Fibroblast of skin of right quadriceps (primary cell): ENCODE data around the gene GALNT2.

Experiments
- DNase-seq: peaks from one replicate; pipeline ENCODE4 v3.0.0-alpha.2; 2013

The GALNT2 gene

DNA sequence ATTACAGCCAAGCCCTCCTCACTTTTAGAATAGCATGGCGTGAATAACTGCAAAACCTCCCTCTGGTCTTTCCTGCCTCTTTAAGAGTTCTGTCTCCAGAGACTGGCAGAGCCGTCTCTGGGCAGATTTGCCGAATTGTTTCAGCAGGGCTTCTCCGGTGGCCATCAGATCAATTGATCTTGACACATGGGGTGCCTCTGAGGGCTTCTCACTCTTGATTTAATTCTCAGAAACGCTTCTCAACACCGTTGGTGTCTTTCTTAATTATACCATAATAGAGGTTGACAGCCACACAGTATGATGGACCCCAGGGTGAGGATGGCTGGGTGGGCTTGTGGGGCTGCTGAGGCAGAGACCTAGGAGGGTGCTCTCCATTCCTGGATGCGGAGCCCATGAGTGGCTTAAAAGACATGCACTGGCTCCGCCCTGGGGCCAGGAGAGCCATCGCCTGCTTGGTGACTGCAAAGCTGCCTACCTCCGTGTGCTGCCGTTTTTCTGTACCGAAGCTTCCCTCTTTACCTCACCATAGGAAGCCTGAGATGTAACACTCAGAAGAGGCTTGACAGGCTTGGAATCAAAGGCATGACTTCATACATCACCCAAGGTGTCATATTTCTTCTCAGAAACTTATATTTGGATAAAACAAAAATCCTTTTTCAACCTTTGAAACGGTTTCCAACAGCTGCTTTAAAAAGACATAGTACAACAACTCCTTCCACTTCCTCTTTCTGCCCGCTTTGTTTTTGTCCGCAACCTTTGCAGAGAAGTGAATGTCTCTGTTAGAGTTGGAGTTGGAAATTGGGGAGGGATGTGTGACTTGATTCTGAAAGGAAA lies 82.9 kb downstream of the GALNT2 start:
- no peak for DNase-seq

DNA sequence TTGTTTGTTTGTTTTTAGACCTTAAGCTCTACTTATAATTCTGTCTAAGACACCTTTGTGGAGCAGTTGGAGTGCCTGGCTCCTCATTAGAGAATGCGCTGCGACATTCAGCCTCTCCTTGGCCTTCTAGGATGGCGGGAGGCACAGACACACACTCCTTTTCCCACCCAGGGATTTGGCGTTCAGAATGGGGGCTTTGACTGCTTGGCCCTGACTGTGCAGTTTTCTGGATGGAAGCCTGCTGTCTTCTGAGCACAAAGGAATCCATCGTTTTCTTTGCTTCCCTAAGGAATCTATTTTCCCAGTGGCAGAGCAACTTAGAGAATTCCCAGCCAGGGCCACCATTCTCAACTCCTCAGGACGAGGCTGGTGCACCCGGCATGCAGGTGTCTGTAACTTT lies 83.6 kb downstream of the GALNT2 start:
- no peak for DNase-seq

- DNase-seq, result no peak
Measured at GRCh38 chr1:230151924-230152468, 85.0 kb downstream of the GALNT2 start.

DNA sequence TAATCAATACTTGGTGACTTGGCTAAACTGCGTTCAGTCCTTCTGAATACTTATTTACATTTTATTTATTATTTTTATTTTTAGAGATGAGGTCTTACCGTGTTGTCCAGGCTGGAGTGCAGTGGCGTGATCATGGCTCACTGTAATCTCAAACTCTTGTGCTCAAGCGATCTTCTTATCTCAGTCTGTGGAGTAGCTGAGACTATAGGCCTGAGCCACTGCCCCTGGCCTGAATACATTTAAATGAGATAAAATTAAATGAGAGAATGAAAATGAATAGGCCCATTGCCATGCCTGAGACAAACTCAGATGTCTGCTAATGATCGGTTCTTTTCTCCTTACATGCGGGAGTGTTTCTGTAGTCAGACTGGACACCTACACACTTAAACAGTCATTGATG lies 86.0 kb downstream of the GALNT2 start:
- no peak for DNase-seq

GRCh38 chr1:230153641-230154296 lies 86.7 kb downstream of the GALNT2 start:
- DNase-seq, result no peak

DNA sequence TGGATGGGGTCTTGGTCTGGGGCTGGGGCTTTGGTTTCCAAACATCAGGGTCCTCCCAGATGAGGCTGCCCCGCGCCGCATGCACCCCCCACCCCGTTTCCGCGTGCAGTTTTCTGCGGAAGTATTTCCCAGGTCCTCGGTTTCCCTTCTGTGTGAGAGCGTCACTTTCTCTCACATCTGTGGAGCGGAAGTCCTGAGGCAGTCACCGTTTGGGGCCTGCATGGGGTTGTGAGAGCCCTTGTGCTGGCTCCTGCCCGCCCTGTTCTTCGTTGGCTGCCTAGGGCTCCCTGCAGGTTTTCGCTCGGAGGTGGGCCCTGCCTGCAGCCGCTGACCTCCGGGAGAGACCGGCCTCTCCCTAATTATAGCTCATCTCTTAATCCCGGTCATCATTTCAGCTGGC lies 88.0 kb downstream of the GALNT2 start:
- DNase-seq, result no peak

DNA sequence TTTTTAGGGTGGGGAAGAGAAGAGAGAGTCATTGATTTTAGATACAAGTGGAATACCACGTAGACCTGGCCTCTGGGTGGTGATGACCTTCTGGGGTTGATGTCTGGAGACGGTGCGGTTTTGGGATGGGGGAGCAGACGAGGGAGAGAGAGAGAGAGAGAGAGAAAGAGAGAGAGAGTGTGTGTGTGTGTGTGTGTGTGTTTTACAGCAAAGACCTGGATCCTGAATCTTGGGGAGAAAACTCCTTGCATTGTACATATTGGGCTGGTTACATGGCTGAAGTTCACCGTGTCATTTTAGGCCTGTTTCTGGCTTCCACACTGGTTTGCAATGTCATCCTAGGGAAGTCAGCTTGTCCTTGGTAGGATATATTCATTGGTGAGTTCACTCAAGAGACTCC lies 89.0 kb downstream of the GALNT2 start:
- no peak for DNase-seq

GRCh38 chr1:230156536-230156935 lies 89.5 kb downstream of the GALNT2 start:
- DNase-seq, result no peak

DNA sequence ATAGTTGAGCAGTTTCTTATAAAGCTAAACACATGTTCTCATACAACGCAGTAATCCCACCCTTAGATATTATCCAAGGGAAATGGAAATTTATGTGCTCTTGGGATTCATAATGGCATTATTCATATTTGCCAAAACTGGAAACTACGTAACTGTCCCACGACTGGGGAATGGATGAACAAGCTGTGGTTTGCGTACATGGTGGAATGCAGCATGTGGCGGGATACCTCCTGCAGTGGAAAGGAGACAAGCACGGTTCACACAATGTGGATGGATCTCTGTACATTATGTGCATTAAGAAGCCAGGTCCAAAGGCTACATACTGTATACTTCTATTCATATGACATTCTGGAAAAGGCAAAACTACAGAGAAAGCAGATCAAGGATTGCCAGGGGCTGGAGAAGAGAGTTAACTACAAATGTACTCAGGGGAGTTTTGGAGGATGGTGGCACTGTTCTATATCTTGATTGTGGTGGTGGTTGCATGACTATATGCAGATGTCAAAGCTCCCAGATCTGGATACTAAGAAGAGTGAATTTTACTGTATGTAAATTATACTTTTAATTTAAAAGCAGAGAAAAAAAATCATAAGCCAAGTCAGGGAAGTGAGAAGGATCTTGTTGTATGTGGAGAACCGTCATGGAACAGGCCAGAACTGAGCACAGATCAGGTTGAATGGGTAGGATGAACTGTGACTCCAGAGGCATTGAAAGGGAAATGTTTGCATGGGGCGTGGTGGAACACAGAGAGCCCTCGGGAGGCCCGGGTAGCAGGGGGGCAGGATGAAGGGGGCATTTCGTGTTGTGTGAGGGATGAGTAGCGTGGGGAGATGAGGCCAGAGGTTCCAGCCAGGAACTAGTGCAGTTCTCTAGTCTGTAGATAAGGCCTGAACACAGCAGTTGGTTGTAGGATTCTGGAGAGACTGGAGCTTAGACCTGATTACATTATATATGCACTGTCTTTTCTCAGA lies 90.7 kb downstream of the GALNT2 start:
- peak; percentile 53 for DNase-seq

- no peak for DNase-seq
Measured at GRCh38 chr1:230158415-230159291, 91.6 kb downstream of the GALNT2 start.

GRCh38 chr1:230159580-230159979 lies 92.5 kb downstream of the GALNT2 start:
- DNase-seq, result no peak

DNA sequence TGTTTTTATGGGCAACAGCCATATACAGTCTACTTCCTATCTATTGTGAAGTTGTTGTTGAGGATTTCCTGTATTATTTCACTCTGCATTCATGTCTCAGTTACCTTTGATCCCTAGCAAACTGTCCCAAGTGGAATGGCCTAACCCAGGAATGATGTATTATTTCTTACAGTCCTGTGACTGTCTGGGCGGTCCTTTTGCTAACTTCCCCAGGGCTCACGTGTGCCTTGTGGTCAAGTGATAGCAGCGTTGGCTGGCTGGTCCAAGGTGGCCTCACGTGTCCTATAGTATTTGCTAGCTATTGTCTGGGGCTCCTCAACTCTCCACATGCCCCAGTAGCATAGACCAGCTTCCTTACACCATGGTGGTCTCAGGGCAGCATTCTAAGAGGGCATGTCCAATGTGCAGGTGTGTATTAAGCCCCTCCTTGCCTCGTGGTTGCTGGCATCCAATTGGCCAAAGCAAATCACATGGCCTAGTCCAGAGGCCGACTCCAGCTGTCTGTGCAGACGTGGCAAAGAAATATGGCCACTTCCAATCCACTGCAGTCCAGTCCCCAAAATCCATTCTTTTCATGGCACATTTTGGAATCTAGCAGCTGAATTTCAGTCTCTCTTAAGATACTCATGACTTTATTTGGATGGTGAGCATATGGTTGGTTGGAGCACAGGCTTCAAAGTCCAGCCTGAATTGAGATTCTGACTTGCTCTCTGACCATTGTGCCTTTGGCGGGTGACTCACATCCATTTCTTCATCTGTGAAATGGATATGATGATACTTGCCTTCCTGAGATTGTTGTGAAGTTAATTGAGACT lies 94.1 kb downstream of the GALNT2 start:
- DNase-seq, result no peak

DNA sequence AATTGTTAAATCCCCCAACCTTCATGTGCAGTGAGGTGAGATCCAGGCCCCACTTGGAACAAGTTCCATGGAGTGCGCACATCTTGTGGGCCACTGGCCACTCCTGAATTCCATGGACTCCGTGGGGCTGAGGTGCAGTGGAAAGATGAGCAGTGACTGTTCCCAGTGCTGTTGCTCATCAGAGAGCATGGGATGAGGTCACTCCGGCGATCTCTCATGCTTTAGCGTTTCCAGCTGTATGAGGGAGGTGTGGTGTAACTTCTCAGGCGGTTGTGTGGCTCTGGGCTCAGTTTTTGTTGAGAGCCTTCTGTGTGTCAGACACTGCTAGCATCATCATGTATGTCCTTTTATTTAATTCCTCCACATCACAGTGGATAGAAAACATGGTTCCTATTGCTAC lies 96.2 kb downstream of the GALNT2 start:
- peak; percentile 79 for DNase-seq

GRCh38 chr1:230163719-230164118 lies 96.7 kb downstream of the GALNT2 start:
- DNase-seq, result no peak

DNA sequence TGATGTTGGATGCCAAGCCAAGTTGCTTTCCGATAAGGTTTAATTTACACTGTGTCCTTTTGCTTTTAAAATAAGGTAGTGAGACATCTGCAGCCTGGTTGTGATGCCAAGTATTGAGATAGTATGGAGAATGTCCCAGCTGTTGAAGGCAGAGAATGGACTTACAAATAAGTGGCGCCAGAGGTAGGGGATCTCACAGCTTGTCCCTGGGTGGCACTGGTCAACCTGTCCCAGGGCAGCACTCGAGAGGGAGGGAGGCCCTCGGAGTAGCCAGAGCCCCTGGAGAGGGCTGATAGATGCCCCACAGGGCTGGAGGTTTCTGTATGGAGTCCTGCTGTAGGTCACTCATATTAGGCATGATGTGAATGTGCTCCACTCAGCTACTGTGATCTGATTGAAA lies 98.5 kb downstream of the GALNT2 start:
- DNase-seq, result no peak

GRCh38 chr1:230166366-230167132 lies 99.5 kb downstream of the GALNT2 start:
- no peak for DNase-seq

DNA sequence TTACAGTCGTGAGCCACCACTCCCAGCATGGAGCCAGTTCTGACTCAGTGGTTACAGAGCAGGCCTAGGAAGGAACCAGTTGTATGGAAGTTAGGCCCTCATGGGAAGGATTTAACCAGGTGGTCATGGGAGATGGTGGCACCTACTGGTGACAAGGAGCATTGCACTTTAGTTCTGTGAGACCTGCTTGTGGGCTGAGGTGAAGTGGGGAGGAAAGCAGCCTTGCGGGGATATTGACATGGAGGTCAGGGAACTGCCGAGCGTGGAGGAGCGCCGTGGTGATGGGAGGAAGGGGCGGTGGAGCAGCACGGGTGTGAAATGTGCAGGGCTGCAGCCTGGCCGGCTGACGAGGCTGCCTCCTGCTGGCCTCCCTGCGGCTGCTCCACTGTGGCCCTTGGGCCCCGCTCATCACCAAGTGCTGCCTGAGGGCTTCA lies 100.4 kb downstream of the GALNT2 start:
- DNase-seq, result peak; percentile 51

GRCh38 chr1:230169454-230170152 lies 102.6 kb downstream of the GALNT2 start:
- no peak for DNase-seq

DNA sequence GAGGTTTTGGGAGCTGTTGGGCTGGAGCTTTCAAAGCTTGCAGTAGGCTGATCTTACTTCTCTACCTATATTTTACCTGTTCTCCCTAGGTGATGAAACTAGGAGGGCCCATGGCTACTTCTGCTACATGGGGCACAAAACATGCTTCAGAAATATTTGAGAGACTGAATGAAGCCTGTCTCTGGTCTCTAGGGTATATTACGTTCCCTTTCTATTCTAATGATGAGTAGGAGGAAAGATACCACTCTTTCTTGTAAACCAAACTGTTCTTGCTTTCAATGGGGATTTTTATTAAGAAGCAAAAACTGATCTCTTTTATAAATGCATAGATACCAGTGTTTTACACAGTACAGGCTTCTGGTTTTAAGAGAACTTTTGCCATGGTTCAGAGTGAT lies 103.1 kb downstream of the GALNT2 start:
- no peak for DNase-seq

- DNase-seq, result no peak
Measured at GRCh38 chr1:230170622-230171021, 103.6 kb downstream of the GALNT2 start.
